ENCODE results near the gene PELO. TPM values are rescaled to one million over a fixed set of nuclear protein-coding genes. Genes with fewer than 3 reads are reported as not detected.

Gene PELO
- total RNA-seq, 1 experiment from 2014 or later: 12.4 TPM

DNA sequence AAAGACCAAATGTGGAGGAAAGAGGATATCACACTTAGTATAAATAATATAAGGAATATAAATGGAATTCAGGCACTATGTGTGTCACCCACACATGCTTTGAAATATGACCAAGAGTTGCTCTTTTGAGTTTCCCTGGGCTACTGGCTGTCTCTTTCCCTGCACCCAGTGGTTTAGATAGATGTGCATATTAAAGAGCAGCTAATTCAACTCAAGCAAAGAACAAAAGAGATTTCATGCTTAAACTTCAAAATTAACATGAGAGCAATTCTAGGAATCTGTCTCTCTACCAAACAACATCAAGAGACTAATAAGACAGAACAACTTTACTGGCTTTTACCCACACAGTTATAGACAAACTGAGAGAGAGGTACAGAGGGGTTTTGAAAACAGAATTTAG lies 38.0 kb upstream of the PELO start:
- H3K4me3 ChIP-seq (ENCODE audit: low read depth in 2 of 2, low read length in 2 of 2): no peak overlapping the region
- no TSS peak for BruUV-seq (replicated peaks)
- CTCF ChIA-PET: no interaction called here
- intact Hi-C loops (cut with micrococcal nuclease; ENCODE audit: unreplicated experiment) (no loop called here), in situ Hi-C loops (cut with HindIII; ENCODE audit: low pct_unique_long_range_greater_than_20kb, low sequenced_read_pairs) (no loop called here)
- H3K9me3 ChIP-seq (ENCODE audit: control insufficient read depth, insufficient read depth, low read depth, low read length): no peaks in the 10 kb centered on the region
- no peaks in the 10 kb centered on the region for H3K27me3 ChIP-seq (ENCODE audit: control insufficient read depth, insufficient read depth, low read length)
- DNase-seq (ENCODE audit: low read depth, low spot score) (no peak), ATAC-seq (no peak)
- no peaks in the 10 kb centered on the region for H3K36me3 ChIP-seq (ENCODE audit: control insufficient read depth, insufficient read depth, low read length)
- H3K4me1 ChIP-seq (ENCODE audit: control insufficient read depth, insufficient read depth, low read length): no peaks in the 10 kb centered on the region
- H3K27ac ChIP-seq (ENCODE audit: low read length): no peak overlapping the region
- POLR2A ChIA-PET: no interaction called here
- TF ChIP-seq TCF7L2 (IDR thresholded peaks at IDR 0.05; ENCODE audit: low read depth, low read length): no peak
- no peak for TF ChIP-seq SIN3A (IDR thresholded peaks at IDR 0.05; ENCODE audit: borderline replicate concordance, insufficient read depth, low read depth, low read length)
- TF ChIP-seq, protein P1, sequence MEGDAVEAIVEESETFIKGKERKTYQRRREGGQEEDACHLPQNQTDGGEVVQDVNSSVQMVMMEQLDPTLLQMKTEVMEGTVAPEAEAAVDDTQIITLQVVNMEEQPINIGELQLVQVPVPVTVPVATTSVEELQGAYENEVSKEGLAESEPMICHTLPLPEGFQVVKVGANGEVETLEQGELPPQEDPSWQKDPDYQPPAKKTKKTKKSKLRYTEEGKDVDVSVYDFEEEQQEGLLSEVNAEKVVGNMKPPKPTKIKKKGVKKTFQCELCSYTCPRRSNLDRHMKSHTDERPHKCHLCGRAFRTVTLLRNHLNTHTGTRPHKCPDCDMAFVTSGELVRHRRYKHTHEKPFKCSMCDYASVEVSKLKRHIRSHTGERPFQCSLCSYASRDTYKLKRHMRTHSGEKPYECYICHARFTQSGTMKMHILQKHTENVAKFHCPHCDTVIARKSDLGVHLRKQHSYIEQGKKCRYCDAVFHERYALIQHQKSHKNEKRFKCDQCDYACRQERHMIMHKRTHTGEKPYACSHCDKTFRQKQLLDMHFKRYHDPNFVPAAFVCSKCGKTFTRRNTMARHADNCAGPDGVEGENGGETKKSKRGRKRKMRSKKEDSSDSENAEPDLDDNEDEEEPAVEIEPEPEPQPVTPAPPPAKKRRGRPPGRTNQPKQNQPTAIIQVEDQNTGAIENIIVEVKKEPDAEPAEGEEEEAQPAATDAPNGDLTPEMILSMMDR (IDR thresholded peaks at IDR 0.05): no peak
- TF ChIP-seq POLR2AphosphoS5 (IDR thresholded peaks at IDR 0.05; ENCODE audit: low read depth, low read length): no peak
- TF ChIP-seq, protein P2, sequence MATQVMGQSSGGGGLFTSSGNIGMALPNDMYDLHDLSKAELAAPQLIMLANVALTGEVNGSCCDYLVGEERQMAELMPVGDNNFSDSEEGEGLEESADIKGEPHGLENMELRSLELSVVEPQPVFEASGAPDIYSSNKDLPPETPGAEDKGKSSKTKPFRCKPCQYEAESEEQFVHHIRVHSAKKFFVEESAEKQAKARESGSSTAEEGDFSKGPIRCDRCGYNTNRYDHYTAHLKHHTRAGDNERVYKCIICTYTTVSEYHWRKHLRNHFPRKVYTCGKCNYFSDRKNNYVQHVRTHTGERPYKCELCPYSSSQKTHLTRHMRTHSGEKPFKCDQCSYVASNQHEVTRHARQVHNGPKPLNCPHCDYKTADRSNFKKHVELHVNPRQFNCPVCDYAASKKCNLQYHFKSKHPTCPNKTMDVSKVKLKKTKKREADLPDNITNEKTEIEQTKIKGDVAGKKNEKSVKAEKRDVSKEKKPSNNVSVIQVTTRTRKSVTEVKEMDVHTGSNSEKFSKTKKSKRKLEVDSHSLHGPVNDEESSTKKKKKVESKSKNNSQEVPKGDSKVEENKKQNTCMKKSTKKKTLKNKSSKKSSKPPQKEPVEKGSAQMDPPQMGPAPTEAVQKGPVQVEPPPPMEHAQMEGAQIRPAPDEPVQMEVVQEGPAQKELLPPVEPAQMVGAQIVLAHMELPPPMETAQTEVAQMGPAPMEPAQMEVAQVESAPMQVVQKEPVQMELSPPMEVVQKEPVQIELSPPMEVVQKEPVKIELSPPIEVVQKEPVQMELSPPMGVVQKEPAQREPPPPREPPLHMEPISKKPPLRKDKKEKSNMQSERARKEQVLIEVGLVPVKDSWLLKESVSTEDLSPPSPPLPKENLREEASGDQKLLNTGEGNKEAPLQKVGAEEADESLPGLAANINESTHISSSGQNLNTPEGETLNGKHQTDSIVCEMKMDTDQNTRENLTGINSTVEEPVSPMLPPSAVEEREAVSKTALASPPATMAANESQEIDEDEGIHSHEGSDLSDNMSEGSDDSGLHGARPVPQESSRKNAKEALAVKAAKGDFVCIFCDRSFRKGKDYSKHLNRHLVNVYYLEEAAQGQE (IDR thresholded peaks at IDR 0.05; ENCODE audit: insufficient read depth in 1 of 2, low read depth in 2 of 2, low read length in 1 of 2): no peak

DNA sequence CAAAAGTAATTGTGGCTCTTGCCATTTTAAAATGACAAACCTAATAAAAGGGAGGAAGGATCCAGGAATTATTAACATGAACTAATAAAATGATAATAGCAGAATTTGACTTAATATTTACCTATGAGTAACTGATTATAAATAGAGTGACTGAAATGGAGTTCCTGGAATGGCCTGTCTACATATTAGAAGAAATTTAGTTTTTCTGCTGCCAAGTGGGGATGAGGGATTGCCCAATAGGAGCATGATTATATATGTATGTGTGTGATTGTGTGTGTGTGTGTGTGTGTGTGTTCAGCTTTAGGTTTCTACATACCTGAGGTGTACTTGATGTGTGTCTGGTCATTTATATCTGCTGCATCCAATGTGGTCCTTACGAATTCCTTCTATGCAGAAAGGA lies 36.6 kb upstream of the PELO start:
- Histone ChIP-seq H3K27me3 (ENCODE audit: control insufficient read depth, insufficient read depth, low read length) (no peaks in the 10 kb centered on the region), H3K36me3 (ENCODE audit: control insufficient read depth, insufficient read depth, low read length) (no peaks in the 10 kb centered on the region), H3K9me3 (ENCODE audit: control insufficient read depth, insufficient read depth, low read depth, low read length) (no peaks in the 10 kb centered on the region), H3K4me1 (ENCODE audit: control insufficient read depth, insufficient read depth, low read length) (no peaks in the 10 kb centered on the region), H3K27ac (ENCODE audit: low read length) (no peak overlapping the region), H3K4me3 (ENCODE audit: low read depth in 2 of 2, low read length in 2 of 2) (no peak overlapping the region)
- BruUV-seq (replicated peaks): no TSS peak
- ChIA-PET POLR2A (no interaction called here), CTCF (no interaction called here)
- in situ Hi-C loops (cut with HindIII; ENCODE audit: low pct_unique_long_range_greater_than_20kb, low sequenced_read_pairs) (no loop called here), intact Hi-C loops (cut with micrococcal nuclease; ENCODE audit: unreplicated experiment) (no loop called here)
- no peak for DNase-seq (ENCODE audit: low read depth, low spot score)
- no peak for ATAC-seq
- TF ChIP-seq POLR2AphosphoS5 (IDR thresholded peaks at IDR 0.05; ENCODE audit: low read depth, low read length): no peak
- no peak for TF ChIP-seq SIN3A (IDR thresholded peaks at IDR 0.05; ENCODE audit: borderline replicate concordance, insufficient read depth, low read depth, low read length)
- TF ChIP-seq, protein P2 (IDR thresholded peaks at IDR 0.05; ENCODE audit: insufficient read depth in 1 of 2, low read depth in 2 of 2, low read length in 1 of 2): no peak
- TF ChIP-seq, protein P1 (IDR thresholded peaks at IDR 0.05): no peak
- no peak for TF ChIP-seq TCF7L2 (IDR thresholded peaks at IDR 0.05; ENCODE audit: low read depth, low read length)
